H1 (cell line): Measurements from ENCODE around the gene TRDN.

Source experiments
- CEBPB ChIP-seq: IDR thresholded peaks from 2 replicates; pipeline ENCODE4 v1.6.1; 2012; ENCODE audit warnings: low read depth, low read length
- CTCF ChIP-seq, 3 experiments: IDR thresholded peaks; 1 replicate in 2 of 3; 2 replicates in 1 of 3; pipeline versions ENCODE4 v1.5.1 to v1.6.1; 2011; ENCODE audit warnings: low read length in 3 of 3, mild to moderate bottlenecking in 3 of 3, inconsistent platforms in 2 of 3, low read depth in 1 of 3, moderate library complexity in 1 of 3; ENCODE audit not compliant: insufficient read depth in 1 of 3; ENCODE audit errors: control extremely low read depth in 1 of 3
- EP300 ChIP-seq, 2 experiments: IDR thresholded peaks; 1 replicate in 1 of 2; 2 replicates in 1 of 2; pipeline ENCODE4 v1.6.1; 2011 to 2012; ENCODE audit warnings: low read depth in 2 of 2, low read length in 2 of 2, mild to moderate bottlenecking in 2 of 2, borderline replicate concordance in 1 of 2, inconsistent platforms in 1 of 2, moderate library complexity in 1 of 2
- POLR2AphosphoS5 ChIP-seq: IDR thresholded peaks from 2 replicates; pipeline ENCODE4 v1.6.1; 2011; ENCODE audit warnings: low read depth, low read length
- SRF ChIP-seq: IDR thresholded peaks from 2 replicates; pipeline ENCODE4 v1.6.1; 2011; ENCODE audit warnings: mild to moderate bottlenecking, low read depth, low read length, moderate library complexity

- TF ChIP-seq POLR2AphosphoS5 (no peak), CEBPB (no peak), SRF (no peak), CTCF (IDR thresholded peaks at IDR 0.05; ENCODE audit: control extremely low read depth in 1 of 3, insufficient read depth in 1 of 3, low read depth in 1 of 3, low read length in 3 of 3) (no peak), EP300 (IDR thresholded peaks at IDR 0.05; ENCODE audit: borderline replicate concordance in 1 of 2, low read depth in 2 of 2, low read length in 2 of 2) (no peak)
Measured at GRCh38 chr6:123480986-123481385, 155.8 kb downstream of the TRDN start.
